ENCODE data around the gene GPR55.

DNA sequence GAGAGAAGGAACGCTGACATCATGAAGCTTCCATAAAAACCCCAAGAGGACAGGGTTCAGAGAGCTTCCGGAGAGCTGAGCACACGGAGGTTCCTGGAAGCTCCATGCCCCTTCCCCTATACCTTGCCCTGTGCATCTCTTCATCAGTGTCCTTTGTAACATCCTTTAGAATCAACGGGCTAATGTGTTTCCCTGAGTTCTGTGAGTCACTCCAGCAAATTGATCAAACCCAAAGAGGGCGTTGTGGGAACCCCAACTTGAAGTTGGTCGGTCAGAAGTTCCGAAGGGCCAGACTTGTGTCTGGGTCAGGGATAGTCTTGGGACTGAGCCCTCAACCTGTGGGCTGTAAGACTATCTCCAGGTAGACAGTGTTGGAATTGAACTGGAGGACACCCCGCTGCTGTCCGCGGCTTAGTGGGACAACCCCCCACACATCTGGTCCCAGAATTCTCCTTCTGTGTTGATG lies 25.9 kb upstream of the GPR55 start:
- TF ChIP-seq, protein P1, sequence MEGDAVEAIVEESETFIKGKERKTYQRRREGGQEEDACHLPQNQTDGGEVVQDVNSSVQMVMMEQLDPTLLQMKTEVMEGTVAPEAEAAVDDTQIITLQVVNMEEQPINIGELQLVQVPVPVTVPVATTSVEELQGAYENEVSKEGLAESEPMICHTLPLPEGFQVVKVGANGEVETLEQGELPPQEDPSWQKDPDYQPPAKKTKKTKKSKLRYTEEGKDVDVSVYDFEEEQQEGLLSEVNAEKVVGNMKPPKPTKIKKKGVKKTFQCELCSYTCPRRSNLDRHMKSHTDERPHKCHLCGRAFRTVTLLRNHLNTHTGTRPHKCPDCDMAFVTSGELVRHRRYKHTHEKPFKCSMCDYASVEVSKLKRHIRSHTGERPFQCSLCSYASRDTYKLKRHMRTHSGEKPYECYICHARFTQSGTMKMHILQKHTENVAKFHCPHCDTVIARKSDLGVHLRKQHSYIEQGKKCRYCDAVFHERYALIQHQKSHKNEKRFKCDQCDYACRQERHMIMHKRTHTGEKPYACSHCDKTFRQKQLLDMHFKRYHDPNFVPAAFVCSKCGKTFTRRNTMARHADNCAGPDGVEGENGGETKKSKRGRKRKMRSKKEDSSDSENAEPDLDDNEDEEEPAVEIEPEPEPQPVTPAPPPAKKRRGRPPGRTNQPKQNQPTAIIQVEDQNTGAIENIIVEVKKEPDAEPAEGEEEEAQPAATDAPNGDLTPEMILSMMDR (conservative IDR thresholded peaks at IDR 0.05; ENCODE audit: low read depth, low read length), result no peak
- TF ChIP-seq BHLHE40 (IDR thresholded peaks at IDR 0.05; ENCODE audit: low read depth, low read length) (no peak), RCOR1 (IDR thresholded peaks at IDR 0.05; ENCODE audit: insufficient replicate concordance, low read length) (no peak), POLR2A (IDR thresholded peaks at IDR 0.05; ENCODE audit: low read depth, low read length) (no peak), RFX5 (IDR thresholded peaks at IDR 0.05; ENCODE audit: low read depth, low read length) (no peak), CEBPB (IDR thresholded peaks at IDR 0.05; ENCODE audit: low read depth, low read length) (no peak), FOS (IDR thresholded peaks at IDR 0.05; ENCODE audit: low read depth, low read length) (no peak), SMC3 (IDR thresholded peaks at IDR 0.05; ENCODE audit: low read depth, low read length) (no peak), MAFK (IDR thresholded peaks at IDR 0.05; ENCODE audit: low read depth, low read length) (no peak), MAZ (IDR thresholded peaks at IDR 0.05; ENCODE audit: borderline replicate concordance, low read depth, low read length) (no peak), MXI1 (IDR thresholded peaks at IDR 0.05; ENCODE audit: borderline replicate concordance, low read depth, low read length) (no peak), CHD1 (IDR thresholded peaks at IDR 0.05; ENCODE audit: low read depth, low read length) (no peak)
- TF ChIP-seq, protein P2, sequence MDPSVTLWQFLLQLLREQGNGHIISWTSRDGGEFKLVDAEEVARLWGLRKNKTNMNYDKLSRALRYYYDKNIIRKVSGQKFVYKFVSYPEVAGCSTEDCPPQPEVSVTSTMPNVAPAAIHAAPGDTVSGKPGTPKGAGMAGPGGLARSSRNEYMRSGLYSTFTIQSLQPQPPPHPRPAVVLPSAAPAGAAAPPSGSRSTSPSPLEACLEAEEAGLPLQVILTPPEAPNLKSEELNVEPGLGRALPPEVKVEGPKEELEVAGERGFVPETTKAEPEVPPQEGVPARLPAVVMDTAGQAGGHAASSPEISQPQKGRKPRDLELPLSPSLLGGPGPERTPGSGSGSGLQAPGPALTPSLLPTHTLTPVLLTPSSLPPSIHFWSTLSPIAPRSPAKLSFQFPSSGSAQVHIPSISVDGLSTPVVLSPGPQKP (IDR thresholded peaks at IDR 0.05; ENCODE audit: borderline replicate concordance, low read depth, low read length), result no peak
- TF ChIP-seq, protein P3, sequence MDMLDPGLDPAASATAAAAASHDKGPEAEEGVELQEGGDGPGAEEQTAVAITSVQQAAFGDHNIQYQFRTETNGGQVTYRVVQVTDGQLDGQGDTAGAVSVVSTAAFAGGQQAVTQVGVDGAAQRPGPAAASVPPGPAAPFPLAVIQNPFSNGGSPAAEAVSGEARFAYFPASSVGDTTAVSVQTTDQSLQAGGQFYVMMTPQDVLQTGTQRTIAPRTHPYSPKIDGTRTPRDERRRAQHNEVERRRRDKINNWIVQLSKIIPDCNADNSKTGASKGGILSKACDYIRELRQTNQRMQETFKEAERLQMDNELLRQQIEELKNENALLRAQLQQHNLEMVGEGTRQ (IDR thresholded peaks at IDR 0.05; ENCODE audit: low read depth, low read length), result no peak

All from IMR-90 (cell line).